AG09319 (cell line): ENCODE measurements around the gene ATP10D.

ENCODE experiments used
- DNase-seq: peaks from one replicate; pipeline ENCODE4 v3.0.0-alpha.2; 2010; ENCODE audit warnings: low read depth; ENCODE audit errors: extremely low read depth
- CTCF ChIP-seq: IDR thresholded peaks from 2 replicates; pipeline ENCODE4 v1.5.1; 2011; ENCODE audit warnings: low read depth, mild to moderate bottlenecking, inconsistent platforms, low read length, moderate library complexity

The ATP10D gene

GRCh38 chr4:47485047-47485692 is at the start of gene ATP10D:
ATP10D (plus strand) TSS chr4:47485275; CDS start chr4:47512541, 27,266 bp downstream.
- peak; percentile 7 for TF ChIP-seq CTCF
- DNase-seq, result peak; percentile 78

- no peak for TF ChIP-seq CTCF
- no peak for DNase-seq
Observed at GRCh38 chr4:47442980-47443379, 42.1 kb upstream of the ATP10D start.

DNA sequence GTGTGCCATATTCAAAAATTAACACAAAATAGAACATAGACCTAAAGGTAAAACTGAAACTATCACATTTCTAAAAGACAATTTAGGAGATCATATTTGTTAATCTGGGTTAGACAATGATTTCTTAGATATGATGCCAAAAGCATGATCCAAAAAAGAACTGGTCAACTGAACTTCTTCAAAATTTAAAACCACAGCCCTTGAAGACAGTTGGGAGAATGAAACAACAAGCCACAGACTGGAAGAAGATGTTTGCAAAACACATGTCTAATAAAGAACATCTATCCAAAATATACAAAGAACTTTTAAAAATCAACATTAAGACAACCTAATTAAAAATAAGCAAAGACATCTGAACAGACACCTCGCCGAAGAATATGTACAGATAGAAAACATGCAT is 41.0 kb upstream of the ATP10D start:
- no peak for DNase-seq
- no peak for TF ChIP-seq CTCF

DNA sequence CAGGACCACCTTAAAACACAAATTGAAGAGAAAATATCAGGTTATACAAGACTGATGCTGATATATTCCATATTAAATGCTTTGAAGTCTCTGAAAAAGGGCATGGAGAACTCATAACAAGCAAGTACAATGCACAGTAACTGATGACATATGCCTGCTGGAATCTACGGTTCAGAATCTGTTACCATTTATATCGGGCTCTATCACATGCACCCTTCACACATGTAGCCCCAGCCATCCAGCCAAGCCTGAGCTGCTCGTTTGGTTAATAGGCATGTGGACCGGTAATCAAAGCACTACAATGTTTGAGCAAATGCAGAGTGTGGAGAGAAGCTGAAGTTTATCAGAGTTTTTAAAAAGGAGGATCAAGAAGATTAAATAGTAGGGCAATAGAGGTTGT is 33.4 kb upstream of the ATP10D start:
- no peak for TF ChIP-seq CTCF
- peak; percentile 3 for DNase-seq

DNA sequence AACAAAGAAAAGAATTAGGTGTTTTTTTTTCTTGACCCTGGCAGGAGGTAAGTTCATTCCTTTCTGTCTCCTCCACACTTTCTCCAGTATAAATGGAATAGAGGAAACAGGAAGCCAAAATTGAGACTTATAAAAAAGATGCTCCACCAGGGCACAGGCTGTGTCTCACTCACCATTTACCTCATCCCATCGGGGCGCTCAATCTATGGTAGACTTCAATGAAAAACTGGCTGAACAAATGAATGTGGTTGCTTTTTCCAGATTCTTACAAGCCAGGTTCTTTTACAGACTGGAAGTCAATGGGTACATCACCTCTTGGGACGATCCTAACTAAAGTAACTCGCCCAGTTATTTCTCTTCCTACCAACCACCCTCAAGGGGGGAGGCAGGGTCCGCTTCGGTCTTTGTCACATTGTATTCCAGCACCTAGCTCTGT is 22.3 kb upstream of the ATP10D start:
- TF ChIP-seq CTCF, result no peak
- DNase-seq, result no peak

- peak; percentile 89 for DNase-seq
- peak; percentile 27 for TF ChIP-seq CTCF
Observed at GRCh38 chr4:47463235-47463956, 21.7 kb upstream of the ATP10D start, which contains the start of gene COMMD8. COMMD8 (minus strand) TSS chr4:47463702; CDS start chr4:47463651, 51 bp downstream.

GRCh38 chr4:47465004-47465403 is 20.1 kb upstream of the ATP10D start:
- no peak for TF ChIP-seq CTCF
- no peak for DNase-seq
